Ishikawa (cell line): ENCODE results near the gene PFKP.

Source experiments
- CEBPB ChIP-seq: IDR thresholded peaks from 2 replicates; pipeline ENCODE4 v1.6.1; 2012
- CREB1 ChIP-seq: IDR thresholded peaks from 2 replicates; pipeline ENCODE4 v1.6.1; 2012; ENCODE audit warnings: low read depth
- EGR1 ChIP-seq: IDR thresholded peaks from 2 replicates; pipeline ENCODE4 v1.6.1; 2012
- EP300 ChIP-seq: IDR thresholded peaks from 2 replicates; pipeline ENCODE4 v1.6.1; 2012; ENCODE audit warnings: borderline replicate concordance
- FOXM1 ChIP-seq: IDR thresholded peaks from 2 replicates; pipeline ENCODE4 v1.6.1; 2012; ENCODE audit warnings: low read depth, borderline replicate concordance
- MAX ChIP-seq: IDR thresholded peaks from 2 replicates; pipeline ENCODE4 v1.6.1; 2012
- NFIC ChIP-seq: IDR thresholded peaks from 2 replicates; pipeline ENCODE4 v1.6.1; 2012
- RAD21 ChIP-seq: IDR thresholded peaks from 2 replicates; pipeline ENCODE4 v1.6.1; 2012; ENCODE audit warnings: low read depth
- REST ChIP-seq: IDR thresholded peaks from 2 replicates; pipeline ENCODE4 v1.6.1; 2012; ENCODE audit warnings: low read depth, mild to moderate bottlenecking
- TAF1 ChIP-seq: IDR thresholded peaks from 2 replicates; pipeline ENCODE4 v1.6.1; 2012; ENCODE audit warnings: low read depth, mild to moderate bottlenecking
- TCF12 ChIP-seq: IDR thresholded peaks from 2 replicates; pipeline ENCODE4 v1.6.1; 2012; ENCODE audit warnings: low read depth
- TEAD4 ChIP-seq: IDR thresholded peaks from 2 replicates; pipeline ENCODE4 v1.6.1; 2012
- USF1 ChIP-seq: IDR thresholded peaks from 2 replicates; pipeline ENCODE4 v1.6.1; 2012
- YY1 ChIP-seq: IDR thresholded peaks from 2 replicates; pipeline ENCODE4 v1.6.1; 2012; ENCODE audit warnings: low read depth
- ZBTB7A ChIP-seq: IDR thresholded peaks from 2 replicates; pipeline ENCODE4 v1.6.1; 2012; ENCODE audit warnings: low read depth

PFKP gene

GRCh38 chr10:3162533-3162932, 95.2 kb downstream of the PFKP start:
- TF ChIP-seq RAD21 (no peak), CREB1 (no peak), REST (no peak), YY1 (no peak), NFIC (no peak)

- TF ChIP-seq REST (no peak), EGR1 (peak; percentile 95), RAD21 (no peak), CREB1 (no peak)
Observed at GRCh38 chr10:3163879-3164278, 96.5 kb downstream of the PFKP start.

- TF ChIP-seq RAD21, result no peak
- no peak for TF ChIP-seq TEAD4
- TF ChIP-seq ZBTB7A, result no peak
- no peak for TF ChIP-seq USF1
- TF ChIP-seq CREB1, result no peak
- no peak for TF ChIP-seq FOXM1
- no peak for TF ChIP-seq EP300
- TF ChIP-seq MAX, result no peak
Observed at GRCh38 chr10:3165196-3165595, 97.8 kb downstream of the PFKP start.

- TF ChIP-seq TCF12 (no peak), RAD21 (no peak), FOXM1 (no peak), NFIC (no peak), TEAD4 (no peak), ZBTB7A (no peak), CEBPB (no peak), REST (no peak), TAF1 (no peak), EGR1 (no peak), YY1 (no peak), CREB1 (no peak)
Observed at GRCh38 chr10:3166496-3167290, 99.3 kb downstream of the PFKP start.

- no peak for TF ChIP-seq TAF1
- TF ChIP-seq ZBTB7A, result no peak
- TF ChIP-seq USF1, result no peak
- no peak for TF ChIP-seq NFIC
- no peak for TF ChIP-seq CEBPB
- TF ChIP-seq FOXM1, result no peak
- TF ChIP-seq YY1, result no peak
Observed at GRCh38 chr10:3167611-3168330, 100.4 kb downstream of the PFKP start.
